SH-SY5Y (cell line): ENCODE data around the gene SPOP.

Experiments used
- GATA2 ChIP-seq: IDR thresholded peaks from 2 replicates; pipeline ENCODE4 v1.6.1; 2011; ENCODE audit warnings: mild to moderate bottlenecking, low read depth, low read length
- GATA3 ChIP-seq: IDR thresholded peaks from 2 replicates; pipeline ENCODE4 v1.6.1; 2011; ENCODE audit warnings: low read depth, mild to moderate bottlenecking, low read length, moderate library complexity

GRCh38 chr17:49610883-49611584 lies 66.9 kb downstream of the SPOP start:
- no peak for TF ChIP-seq GATA2
- TF ChIP-seq GATA3: no peak
